GM12874 (cell line): Measurements from ENCODE around the gene ZNF254.

Source experiments
- CTCF ChIP-seq: IDR thresholded peaks from 2 replicates; pipeline ENCODE4 v1.5.1; 2011; ENCODE audit warnings: low read depth, mild to moderate bottlenecking, control low read depth, low read length, moderate library complexity; ENCODE audit not compliant: insufficient read depth

The ZNF254 gene

GRCh38 chr19:24063295-24063694 lies 23.7 kb upstream of the ZNF254 start:
- TF ChIP-seq CTCF: no peak

GRCh38 chr19:24064175-24064574 lies 22.8 kb upstream of the ZNF254 start:
- TF ChIP-seq CTCF: no peak

GRCh38 chr19:24065243-24065642 lies 21.7 kb upstream of the ZNF254 start:
- TF ChIP-seq CTCF: no peak

GRCh38 chr19:24065865-24066604 lies 21.0 kb upstream of the ZNF254 start:
- TF ChIP-seq CTCF: no peak

- TF ChIP-seq CTCF: no peak
Measured at GRCh38 chr19:24069905-24070657, 16.9 kb upstream of the ZNF254 start.

- TF ChIP-seq CTCF: no peak
Measured at GRCh38 chr19:24071078-24071477, 15.9 kb upstream of the ZNF254 start.

GRCh38 chr19:24072720-24073119 lies 14.3 kb upstream of the ZNF254 start:
- TF ChIP-seq CTCF: no peak
